Body of pancreas (tissue), 4 donors: ENCODE data around the gene KHDRBS2. TPM values are rescaled to one million over a fixed set of nuclear protein-coding genes. Genes with fewer than 3 reads are reported as not detected.

ENCODE experiments used
- ATAC-seq: fragments of 150-250 bp; one replicate; pipeline ENCODE4 v1.9.1; 2016
- DNase-seq, 4 donors: peaks; one replicate each; pipeline ENCODE4 v3.0.0-alpha.2; 2019
- H3K27ac ChIP-seq, 4 donors: fragments of 200-600 bp; sonication (generic); 1 replicate in 3 of 4; 2 replicates in 1 of 4; pipeline versions ENCODE4 v1.5.1 to v1.6.1; 2016 to 2019; ENCODE audit warnings: mild to moderate bottlenecking in 1 of 4, mixed read lengths in 1 of 4, moderate library complexity in 1 of 4
- H3K27me3 ChIP-seq, 2 donors: fragments of 200-600 bp; sonication (generic); one replicate each; pipeline ENCODE4 v1.6.0; 2016; ENCODE audit warnings: mild to moderate bottlenecking in 1 of 2
- H3K36me3 ChIP-seq, 2 donors: fragments of 200-600 bp; sonication (generic); replicated peaks in 1 of 2; 2 replicates each; pipeline ENCODE4 v1.5.1; 2016; ENCODE audit warnings: low read depth in 2 of 2; ENCODE audit not compliant: insufficient read depth in 1 of 2
- H3K4me1 ChIP-seq: fragments of 200-600 bp; sonication (generic); one replicate; pipeline ENCODE4 v1.6.0; 2016
- H3K4me3 ChIP-seq, 2 donors: fragments of 200-600 bp; sonication (generic); 1 replicate in 1 of 2; 2 replicates in 1 of 2; pipeline ENCODE4 v1.5.1; 2016 to 2019
- H3K9me3 ChIP-seq, 3 donors: fragments of 200-600 bp; sonication (generic); 1 replicate in 2 of 3; 2 replicates in 1 of 3; pipeline ENCODE4 v1.5.1; 2016
- CTCF ChIP-seq, 7 experiments: fragments of 450-650 bp in 4 of 7; fragments of 200-600 bp in 3 of 7; sonication (generic) in 3 of 7; IDR thresholded peaks; one replicate each; pipeline ENCODE4 v1.5.1; 2016 to 2019; ENCODE audit warnings: antibody characterized with exemption in 7 of 7
- POLR2A ChIP-seq, 3 donors: fragments of 450-650 bp; IDR thresholded peaks; one replicate each; pipeline ENCODE4 v1.6.1; 2016; ENCODE audit warnings: antibody characterized with exemption in 3 of 3, mild to moderate bottlenecking in 2 of 3
- WGBS, 2 donors: methylation state at CpG; one replicate each; pipeline ENCODE4 v1.1.5; 2017; 5-methylcytosine and 5-hydroxymethylcytosine counted together
- intact Hi-C: fragments of 100-400 bp; cut with DNase I; formaldehyde crosslinking; loops from one replicate; pipeline ENCODE4 v1.15.1; 2023
- total RNA-seq, 2 donors: library from RNA; depleted of rRNA; stranded (reverse); fragments of >200 nt; gene quantifications; one replicate each; pipeline ENCODE4 v1.1.0, GENCODE V29; 2016

Gene KHDRBS2
- total RNA-seq, 2 donors from 2014 or later, result not detected

GRCh38 chr6:61951586-61951985 lies 334.4 kb downstream of the KHDRBS2 start:
- intact Hi-C loops, result no loop called here
- no peaks in the 10 kb centered on the region for H3K27me3 ChIP-seq
- TF ChIP-seq POLR2A (IDR thresholded peaks at IDR 0.05) (no peak), CTCF (IDR thresholded peaks at IDR 0.05) (no peak)
- H3K27ac ChIP-seq, result no peak overlapping the region
- no peak for DNase-seq
- no peaks in the 10 kb centered on the region for H3K36me3 ChIP-seq
- H3K4me1 ChIP-seq, result no peaks in the 10 kb centered on the region
- no peak overlapping the region for H3K4me3 ChIP-seq
- no peak for ATAC-seq
- H3K9me3 ChIP-seq, result no peaks in the 10 kb centered on the region
- WGBS, 2 donors, result 24 to 35% methylated on average over 1 of the region's 1 CpG

GRCh38 chr6:61950811-61951210 lies 335.2 kb downstream of the KHDRBS2 start:
- WGBS, 2 donors, result 60 to 61% methylated on average over 1 of the region's 1 CpG
- no peak for TF ChIP-seq CTCF (IDR thresholded peaks at IDR 0.05)
- no peaks in the 10 kb centered on the region for H3K4me1 ChIP-seq
- H3K27ac ChIP-seq, result no peak overlapping the region
- intact Hi-C loops, result no loop called here
- DNase-seq (no peak), ATAC-seq (no peak)
- no peaks in the 10 kb centered on the region for H3K9me3 ChIP-seq
- no peaks in the 10 kb centered on the region for H3K36me3 ChIP-seq
- no peaks in the 10 kb centered on the region for H3K27me3 ChIP-seq
- no peak overlapping the region for H3K4me3 ChIP-seq

GRCh38 chr6:61949971-61950370 lies 336.1 kb downstream of the KHDRBS2 start:
- no peaks in the 10 kb centered on the region for H3K36me3 ChIP-seq
- intact Hi-C loops, result no loop called here
- TF ChIP-seq POLR2A (IDR thresholded peaks at IDR 0.05), result no peak
- no peak for TF ChIP-seq CTCF (IDR thresholded peaks at IDR 0.05)
- ATAC-seq, result no peak
- H3K9me3 ChIP-seq, result no peaks in the 10 kb centered on the region
- no peak for DNase-seq
- WGBS, 2 donors, result 32 to 65% methylated on average over 1 of the region's 1 CpG
- H3K4me3 ChIP-seq, result no peak overlapping the region
- no peak overlapping the region for H3K27ac ChIP-seq
- H3K4me1 ChIP-seq, result no peaks in the 10 kb centered on the region
- no peaks in the 10 kb centered on the region for H3K27me3 ChIP-seq

GRCh38 chr6:61949161-61949560 lies 336.9 kb downstream of the KHDRBS2 start:
- no peak overlapping the region for H3K4me3 ChIP-seq
- TF ChIP-seq POLR2A (IDR thresholded peaks at IDR 0.05) (no peak), CTCF (IDR thresholded peaks at IDR 0.05) (no peak)
- no peak for ATAC-seq
- intact Hi-C loops, result no loop called here
- no peaks in the 10 kb centered on the region for H3K9me3 ChIP-seq
- H3K36me3 ChIP-seq, result no peaks in the 10 kb centered on the region
- no peak for DNase-seq
- no peak overlapping the region for H3K27ac ChIP-seq
- H3K27me3 ChIP-seq, result no peaks in the 10 kb centered on the region
- no peaks in the 10 kb centered on the region for H3K4me1 ChIP-seq

- Histone ChIP-seq H3K4me1 (no peaks in the 10 kb centered on the region), H3K36me3 (no peaks in the 10 kb centered on the region), H3K27me3 (no peaks in the 10 kb centered on the region), H3K9me3 (no peaks in the 10 kb centered on the region), H3K27ac (no peak overlapping the region), H3K4me3 (no peak overlapping the region)
- no peak for TF ChIP-seq POLR2A (IDR thresholded peaks at IDR 0.05)
- no peak for TF ChIP-seq CTCF (IDR thresholded peaks at IDR 0.05)
- intact Hi-C loops, result no loop called here
- DNase-seq (no peak), ATAC-seq (no peak)
Measured at GRCh38 chr6:61947311-61947947, 338.6 kb downstream of the KHDRBS2 start.
